ENCODE data around the gene ZC3H6.

DNA sequence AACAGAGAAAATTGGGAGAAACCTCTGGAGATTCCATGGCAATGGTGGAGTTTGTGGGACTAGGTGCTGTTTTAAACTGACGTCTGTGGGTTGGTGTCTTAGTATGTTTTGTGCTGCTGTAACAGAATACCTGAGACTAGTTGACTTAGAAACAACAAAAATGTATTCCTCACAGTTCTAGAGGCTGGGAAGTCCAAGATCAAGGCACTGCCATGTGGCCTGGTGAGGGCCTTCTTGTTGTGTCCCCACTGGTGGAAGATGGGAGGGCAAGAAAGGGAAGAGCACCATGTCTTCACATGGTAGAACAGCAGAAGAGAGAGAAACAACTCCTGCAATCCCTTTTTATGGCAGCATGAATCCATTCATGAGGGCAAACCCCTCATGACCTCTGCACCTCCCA, 6.8 kb upstream of the ZC3H6 start:
- TF ChIP-seq POLR2A (IDR thresholded peaks at IDR 0.05) (no peak), CTCF (IDR thresholded peaks at IDR 0.05) (no peak)

All from breast epithelium (tissue), 3 donors.